ENCODE measurements around the gene DCLK2.

- TF ChIP-seq POLR2A (IDR thresholded peaks at IDR 0.05) (no peak), CTCF (IDR thresholded peaks at IDR 0.05) (no peak)
These were observed 5.8 kb upstream of the DCLK2 start for GRCh38 chr4:150072471-150072870.
